Liver (tissue), 3 donors: ENCODE results near the gene COL19A1.

Experiments used
- EGR1 ChIP-seq, 2 donors: IDR thresholded peaks; 2 replicates each; pipeline ENCODE4 v1.6.1; 2016 to 2018; ENCODE audit warnings: antibody characterized with exemption in 2 of 2, low read depth in 2 of 2
- GABPA ChIP-seq, 2 donors: IDR thresholded peaks in 1 of 2; conservative IDR thresholded peaks in 1 of 2; 2 replicates each; pipeline ENCODE4 v1.6.1; 2016; ENCODE audit warnings: antibody characterized with exemption in 2 of 2, mild to moderate bottlenecking in 1 of 2, moderate library complexity in 1 of 2
- NR2F2 ChIP-seq: IDR thresholded peaks from 2 replicates; pipeline ENCODE4 v1.6.1; 2016; ENCODE audit warnings: antibody characterized with exemption
- YY1 ChIP-seq: IDR thresholded peaks from 2 replicates; pipeline ENCODE4 v1.6.1; 2016; ENCODE audit warnings: antibody characterized with exemption, mild to moderate bottlenecking
- TF ChIP-seq, protein P1 (sequence below): IDR thresholded peaks from 2 replicates; pipeline ENCODE4 v1.6.1; 2016; ENCODE audit warnings: antibody characterized with exemption
- TF ChIP-seq, protein P2 (sequence below): IDR thresholded peaks from 2 replicates; pipeline ENCODE4 v1.6.1; 2016; ENCODE audit warnings: antibody characterized with exemption, mild to moderate bottlenecking
- TF ChIP-seq, protein P3 (sequence below): fragments of 150-350 bp; IDR thresholded peaks from 2 replicates; pipeline ENCODE4 v1.5.1; 2017; ENCODE audit warnings: improper control_type of control experiment, low read depth, low read length; ENCODE audit not compliant: missing input control
- TF ChIP-seq, protein P4 (sequence below): IDR thresholded peaks from 2 replicates; pipeline ENCODE4 v1.6.1; 2016; ENCODE audit warnings: antibody characterized with exemption
- donor health status: healthy.
- donor health status: healthy.

DNA sequence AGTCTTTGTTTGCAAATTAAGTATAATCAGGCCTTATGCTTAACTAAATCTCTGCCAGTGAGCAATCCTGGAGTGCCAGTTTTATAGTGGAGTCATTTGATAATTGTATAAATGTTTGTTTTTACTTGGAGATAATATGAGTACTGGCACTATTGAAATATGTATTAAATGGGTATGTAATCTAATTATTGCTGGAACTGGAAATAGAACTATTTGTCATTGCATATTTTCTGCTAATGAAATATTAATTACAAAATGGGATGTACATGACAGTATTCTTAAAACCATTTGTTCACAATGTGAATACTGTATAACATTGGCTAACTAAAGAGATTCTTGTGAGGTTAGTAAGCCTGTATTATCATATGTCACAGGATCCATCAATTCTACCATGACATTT, 49.0 kb upstream of the COL19A1 start:
- TF ChIP-seq, protein P1, sequence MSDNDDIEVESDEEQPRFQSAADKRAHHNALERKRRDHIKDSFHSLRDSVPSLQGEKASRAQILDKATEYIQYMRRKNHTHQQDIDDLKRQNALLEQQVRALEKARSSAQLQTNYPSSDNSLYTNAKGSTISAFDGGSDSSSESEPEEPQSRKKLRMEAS = no peak
- TF ChIP-seq GABPA (IDR thresholded peaks at IDR 0.05 in 1 of 2, conservative IDR thresholded peaks at IDR 0.05 in 1 of 2) = no peak
- TF ChIP-seq, protein P2, sequence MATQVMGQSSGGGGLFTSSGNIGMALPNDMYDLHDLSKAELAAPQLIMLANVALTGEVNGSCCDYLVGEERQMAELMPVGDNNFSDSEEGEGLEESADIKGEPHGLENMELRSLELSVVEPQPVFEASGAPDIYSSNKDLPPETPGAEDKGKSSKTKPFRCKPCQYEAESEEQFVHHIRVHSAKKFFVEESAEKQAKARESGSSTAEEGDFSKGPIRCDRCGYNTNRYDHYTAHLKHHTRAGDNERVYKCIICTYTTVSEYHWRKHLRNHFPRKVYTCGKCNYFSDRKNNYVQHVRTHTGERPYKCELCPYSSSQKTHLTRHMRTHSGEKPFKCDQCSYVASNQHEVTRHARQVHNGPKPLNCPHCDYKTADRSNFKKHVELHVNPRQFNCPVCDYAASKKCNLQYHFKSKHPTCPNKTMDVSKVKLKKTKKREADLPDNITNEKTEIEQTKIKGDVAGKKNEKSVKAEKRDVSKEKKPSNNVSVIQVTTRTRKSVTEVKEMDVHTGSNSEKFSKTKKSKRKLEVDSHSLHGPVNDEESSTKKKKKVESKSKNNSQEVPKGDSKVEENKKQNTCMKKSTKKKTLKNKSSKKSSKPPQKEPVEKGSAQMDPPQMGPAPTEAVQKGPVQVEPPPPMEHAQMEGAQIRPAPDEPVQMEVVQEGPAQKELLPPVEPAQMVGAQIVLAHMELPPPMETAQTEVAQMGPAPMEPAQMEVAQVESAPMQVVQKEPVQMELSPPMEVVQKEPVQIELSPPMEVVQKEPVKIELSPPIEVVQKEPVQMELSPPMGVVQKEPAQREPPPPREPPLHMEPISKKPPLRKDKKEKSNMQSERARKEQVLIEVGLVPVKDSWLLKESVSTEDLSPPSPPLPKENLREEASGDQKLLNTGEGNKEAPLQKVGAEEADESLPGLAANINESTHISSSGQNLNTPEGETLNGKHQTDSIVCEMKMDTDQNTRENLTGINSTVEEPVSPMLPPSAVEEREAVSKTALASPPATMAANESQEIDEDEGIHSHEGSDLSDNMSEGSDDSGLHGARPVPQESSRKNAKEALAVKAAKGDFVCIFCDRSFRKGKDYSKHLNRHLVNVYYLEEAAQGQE = no peak
- TF ChIP-seq, protein P3, sequence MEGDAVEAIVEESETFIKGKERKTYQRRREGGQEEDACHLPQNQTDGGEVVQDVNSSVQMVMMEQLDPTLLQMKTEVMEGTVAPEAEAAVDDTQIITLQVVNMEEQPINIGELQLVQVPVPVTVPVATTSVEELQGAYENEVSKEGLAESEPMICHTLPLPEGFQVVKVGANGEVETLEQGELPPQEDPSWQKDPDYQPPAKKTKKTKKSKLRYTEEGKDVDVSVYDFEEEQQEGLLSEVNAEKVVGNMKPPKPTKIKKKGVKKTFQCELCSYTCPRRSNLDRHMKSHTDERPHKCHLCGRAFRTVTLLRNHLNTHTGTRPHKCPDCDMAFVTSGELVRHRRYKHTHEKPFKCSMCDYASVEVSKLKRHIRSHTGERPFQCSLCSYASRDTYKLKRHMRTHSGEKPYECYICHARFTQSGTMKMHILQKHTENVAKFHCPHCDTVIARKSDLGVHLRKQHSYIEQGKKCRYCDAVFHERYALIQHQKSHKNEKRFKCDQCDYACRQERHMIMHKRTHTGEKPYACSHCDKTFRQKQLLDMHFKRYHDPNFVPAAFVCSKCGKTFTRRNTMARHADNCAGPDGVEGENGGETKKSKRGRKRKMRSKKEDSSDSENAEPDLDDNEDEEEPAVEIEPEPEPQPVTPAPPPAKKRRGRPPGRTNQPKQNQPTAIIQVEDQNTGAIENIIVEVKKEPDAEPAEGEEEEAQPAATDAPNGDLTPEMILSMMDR = no peak
- no peak for TF ChIP-seq YY1
- no peak for TF ChIP-seq NR2F2
- no peak for TF ChIP-seq EGR1 (IDR thresholded peaks at IDR 0.05; ENCODE audit: low read depth in 2 of 2)
- TF ChIP-seq, protein P4, sequence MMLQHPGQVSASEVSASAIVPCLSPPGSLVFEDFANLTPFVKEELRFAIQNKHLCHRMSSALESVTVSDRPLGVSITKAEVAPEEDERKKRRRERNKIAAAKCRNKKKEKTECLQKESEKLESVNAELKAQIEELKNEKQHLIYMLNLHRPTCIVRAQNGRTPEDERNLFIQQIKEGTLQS = no peak
